Mesendoderm (in vitro differentiated cells): Measurements from ENCODE around the gene ROBO1.

ENCODE experiments used
- DNase-seq: peaks from one replicate; pipeline ENCODE4 v3.0.0; 2013
- H2AK5ac ChIP-seq: 2 replicates; pipeline ENCODE4 v1.6.1; 2013; ENCODE audit warnings: low read length, inconsistent platforms
- H2BK120ac ChIP-seq: 2 replicates; pipeline ENCODE4 v1.6.1; 2013; ENCODE audit warnings: low read depth, mild to moderate bottlenecking, low read length, moderate library complexity, mixed read lengths
- H2BK15ac ChIP-seq: replicated peaks from 2 replicates; pipeline ENCODE4 v1.6.1; 2013; ENCODE audit warnings: low read depth, mild to moderate bottlenecking, moderate library complexity
- H2BK5ac ChIP-seq: 2 replicates; pipeline ENCODE4 v1.6.1; 2013; ENCODE audit warnings: low read length, inconsistent platforms
- H3K18ac ChIP-seq: 2 replicates; pipeline ENCODE4 v1.6.1; 2013; ENCODE audit warnings: mild to moderate bottlenecking, low read length, mixed read lengths
- H3K23ac ChIP-seq: one replicate; pipeline ENCODE4 v1.6.1; 2013; ENCODE audit warnings: low read length
- H3K27ac ChIP-seq: 2 replicates; pipeline ENCODE4 v1.5.1; 2013; ENCODE audit warnings: low read depth, mild to moderate bottlenecking, inconsistent platforms, low read length, moderate library complexity
- H3K27me3 ChIP-seq: 2 replicates; pipeline ENCODE4 v1.6.1; 2013; ENCODE audit warnings: low read length, control low read depth, mild to moderate bottlenecking, inconsistent platforms; ENCODE audit not compliant: insufficient read depth, poor library complexity
- H3K36me3 ChIP-seq: 2 replicates; pipeline ENCODE4 v1.6.1; 2013; ENCODE audit warnings: low read length, inconsistent platforms; ENCODE audit not compliant: control insufficient read depth, insufficient read depth
- H3K4ac ChIP-seq: one replicate; pipeline ENCODE4 v1.6.1; 2013; ENCODE audit warnings: low read depth, mild to moderate bottlenecking, low read length, moderate library complexity
- H3K4me1 ChIP-seq: 2 replicates; pipeline ENCODE4 v1.6.1; 2013; ENCODE audit warnings: low read depth, low read length, inconsistent platforms; ENCODE audit not compliant: control insufficient read depth
- H3K4me2 ChIP-seq: 2 replicates; pipeline ENCODE4 v1.6.1; 2013; ENCODE audit warnings: low read length
- H3K4me3 ChIP-seq: 2 replicates; pipeline ENCODE4 v1.5.1; 2013; ENCODE audit warnings: mild to moderate bottlenecking, low read length
- H3K56ac ChIP-seq: one replicate; pipeline ENCODE4 v1.6.1; 2013; ENCODE audit warnings: low read length
- H3K79me1 ChIP-seq: 2 replicates; pipeline ENCODE4 v1.6.1; 2013; ENCODE audit warnings: low read length, inconsistent platforms
- H3K79me2 ChIP-seq: 2 replicates; pipeline ENCODE4 v1.6.1; 2013; ENCODE audit warnings: mild to moderate bottlenecking, low read length; ENCODE audit not compliant: control insufficient read depth, insufficient read depth
- H3K9ac ChIP-seq: 2 replicates; pipeline ENCODE4 v1.6.1; 2013; ENCODE audit warnings: low read length, inconsistent platforms
- H4K5ac ChIP-seq: one replicate; pipeline ENCODE4 v1.6.1; 2013; ENCODE audit warnings: low read length
- H4K8ac ChIP-seq: one replicate; pipeline ENCODE4 v1.6.1; 2013; ENCODE audit warnings: low read depth, mild to moderate bottlenecking, control low read depth, low read length, moderate library complexity
- WGBS: extraction: QIAGEN DNeasy Blood & Tissue Kit; methylation state at CpG from one replicate; pipeline ENCODE4 v1.1.7; 2013; ENCODE audit warnings: low lambda C conversion rate, missing lambda C conversion rate; ENCODE audit not compliant: insufficient coverage; ENCODE audit errors: extremely low coverage; 5-methylcytosine and 5-hydroxymethylcytosine counted together

Gene ROBO1

DNA sequence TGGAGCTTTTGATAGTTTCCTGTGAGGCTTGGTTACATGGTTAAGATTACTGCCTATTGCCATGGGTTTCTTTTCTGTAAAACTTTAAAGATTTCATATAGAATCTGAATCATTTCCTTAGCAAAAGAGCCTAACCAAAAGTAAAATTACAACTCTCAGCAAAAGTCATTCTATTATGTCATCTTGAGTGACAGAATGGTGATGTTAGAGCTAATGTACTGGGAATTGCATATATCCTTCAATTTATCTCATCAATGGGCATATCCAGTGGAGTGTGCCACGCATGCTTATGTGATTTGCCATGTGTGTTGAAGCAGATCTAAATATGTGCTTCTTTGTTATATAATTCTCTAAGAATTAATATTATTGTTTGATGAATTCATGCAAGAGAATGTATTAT lies 212.1 kb downstream of the ROBO1 start:
- WGBS: no CpG with 5 or more reads among the region's 1 CpG
- no peak overlapping the region for H4K5ac ChIP-seq
- H3K27ac ChIP-seq: no peak overlapping the region
- H3K27me3 ChIP-seq: no peaks in the 10 kb centered on the region
- no peak overlapping the region for H3K18ac ChIP-seq
- H3K4me2 ChIP-seq: no peak overlapping the region
- no peaks in the 10 kb centered on the region for H3K4me1 ChIP-seq
- no peak overlapping the region for H2AK5ac ChIP-seq
- no peak overlapping the region for H3K4ac ChIP-seq
- no peak overlapping the region for H2BK5ac ChIP-seq
- H3K79me1 ChIP-seq: no peaks in the 10 kb centered on the region
- H3K36me3 ChIP-seq: no peaks in the 10 kb centered on the region
- no peak overlapping the region for H3K9ac ChIP-seq
- no peak overlapping the region for H2BK120ac ChIP-seq
- no peak overlapping the region for H3K23ac ChIP-seq
- DNase-seq: no peak
- H4K8ac ChIP-seq: no peak overlapping the region
- H2BK15ac ChIP-seq: no peak overlapping the region
- no peak overlapping the region for H3K4me3 ChIP-seq
- H3K56ac ChIP-seq: no peak overlapping the region
- no peaks in the 10 kb centered on the region for H3K79me2 ChIP-seq

DNA sequence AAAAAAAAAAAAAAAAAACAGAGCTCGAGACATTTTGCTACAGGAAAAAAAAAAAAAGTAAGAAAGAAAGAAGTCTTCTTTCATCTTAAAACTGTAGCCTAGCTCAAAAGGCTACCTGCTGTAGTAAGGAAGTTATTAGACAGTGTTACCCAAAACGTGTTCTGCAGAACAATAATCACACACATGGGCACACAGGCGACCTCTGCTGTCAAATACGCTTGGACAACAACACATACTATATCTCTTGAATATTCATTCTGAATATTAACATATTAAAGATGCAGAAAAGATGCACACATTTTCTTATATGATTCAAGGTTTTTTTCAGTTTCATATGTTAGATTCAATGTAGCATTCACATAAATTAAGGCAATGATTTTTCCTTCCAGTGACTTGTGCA lies 215.8 kb downstream of the ROBO1 start:
- Histone ChIP-seq H3K79me1 (no peaks in the 10 kb centered on the region), H2BK120ac (no peak overlapping the region), H3K23ac (no peak overlapping the region), H2AK5ac (no peak overlapping the region), H4K8ac (no peak overlapping the region), H3K56ac (no peak overlapping the region), H3K79me2 (no peaks in the 10 kb centered on the region), H3K27me3 (no peaks in the 10 kb centered on the region), H4K5ac (no peak overlapping the region), H2BK15ac (no peak overlapping the region), H3K9ac (no peak overlapping the region), H2BK5ac (no peak overlapping the region), H3K4ac (no peak overlapping the region), H3K4me3 (no peak overlapping the region), H3K4me2 (no peak overlapping the region), H3K36me3 (no peaks in the 10 kb centered on the region), H3K27ac (no peak overlapping the region), H3K18ac (no peak overlapping the region), H3K4me1 (no peaks in the 10 kb centered on the region)
- WGBS: no CpG with 5 or more reads among the region's 4 CpGs
- no peak for DNase-seq

DNA sequence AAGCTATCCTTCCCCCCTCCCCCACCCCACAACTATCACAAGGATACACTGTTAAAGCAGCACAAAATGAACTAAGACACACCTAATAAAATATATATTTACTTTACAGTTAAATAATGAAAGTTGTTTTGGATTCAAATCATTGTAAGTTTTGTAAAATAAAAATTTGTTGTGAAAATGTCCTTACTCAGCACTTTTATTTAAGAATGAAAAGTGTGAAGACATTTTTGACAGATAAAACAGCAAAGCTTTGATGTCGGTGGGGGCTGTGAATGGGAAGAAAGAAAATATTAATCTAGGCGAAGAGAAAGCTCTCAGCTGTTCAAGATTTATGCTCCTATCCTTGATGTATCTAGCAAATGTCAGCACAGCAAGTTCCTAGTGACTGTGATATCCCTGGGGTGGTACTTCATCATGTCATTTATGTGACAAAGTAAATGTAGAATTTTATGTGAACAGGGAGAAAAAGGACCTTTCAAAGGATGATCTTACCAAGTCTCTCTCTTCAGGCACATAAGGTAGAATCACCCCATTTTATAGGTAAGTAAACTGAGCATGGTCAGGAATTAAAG lies 216.4 kb downstream of the ROBO1 start:
- Histone ChIP-seq H3K36me3 (no peaks in the 10 kb centered on the region), H3K27ac (no peak overlapping the region), H3K27me3 (no peaks in the 10 kb centered on the region), H3K4me1 (no peaks in the 10 kb centered on the region), H2BK120ac (no peak overlapping the region), H2AK5ac (no peak overlapping the region), H3K9ac (no peak overlapping the region), H3K23ac (no peak overlapping the region), H3K79me1 (no peaks in the 10 kb centered on the region), H3K4me3 (no peak overlapping the region), H3K56ac (no peak overlapping the region), H3K4ac (no peak overlapping the region), H3K18ac (no peak overlapping the region), H4K5ac (no peak overlapping the region), H4K8ac (no peak overlapping the region), H2BK15ac (no peak overlapping the region), H3K4me2 (no peak overlapping the region), H2BK5ac (no peak overlapping the region), H3K79me2 (no peaks in the 10 kb centered on the region)
- WGBS: no CpG with 5 or more reads among the region's 2 CpGs
- no peak for DNase-seq

DNA sequence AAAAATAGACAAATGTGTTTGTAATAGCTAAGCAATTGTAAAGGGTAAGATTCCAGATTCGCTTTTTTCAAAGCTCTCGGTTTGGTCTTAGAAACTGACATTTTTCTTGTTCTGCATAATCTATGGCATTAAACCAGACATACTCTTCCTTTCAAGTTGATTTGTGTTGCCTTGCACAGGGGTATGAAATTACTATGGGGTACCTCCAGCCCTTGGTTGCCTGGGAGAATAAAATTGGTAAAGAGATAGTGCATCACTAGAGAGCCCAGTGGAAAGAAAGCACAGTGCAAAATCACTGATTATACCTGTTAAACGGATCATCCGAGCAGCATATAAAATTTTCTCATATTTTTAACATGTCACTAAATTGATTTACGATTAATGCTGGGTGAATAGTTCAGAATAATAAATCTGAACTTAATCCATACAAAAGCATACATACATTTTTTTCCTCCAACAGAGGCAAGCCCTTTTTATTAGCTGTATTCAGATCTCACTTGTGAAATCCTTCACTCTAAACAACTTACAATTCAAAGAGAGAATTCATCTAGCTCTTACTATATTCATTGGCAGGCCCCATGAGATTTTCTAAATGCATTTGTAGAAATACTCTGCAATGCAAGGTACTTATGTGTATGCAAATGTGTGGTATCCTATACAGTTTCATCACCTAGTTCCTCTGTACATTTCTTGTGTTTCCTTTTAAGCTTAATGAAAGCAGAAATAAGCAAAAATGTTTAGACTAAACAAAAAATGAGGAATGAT lies 224.4 kb downstream of the ROBO1 start:
- Histone ChIP-seq H2BK120ac (no peak overlapping the region), H3K23ac (no peak overlapping the region), H3K56ac (no peak overlapping the region), H3K4me2 (no peak overlapping the region), H3K79me2 (no peaks in the 10 kb centered on the region), H3K4ac (no peak overlapping the region), H3K27me3 (no peaks in the 10 kb centered on the region), H4K5ac (no peak overlapping the region), H3K36me3 (no peaks in the 10 kb centered on the region), H3K18ac (no peak overlapping the region), H3K4me3 (no peak overlapping the region), H3K79me1 (no peaks in the 10 kb centered on the region), H2BK15ac (no peak overlapping the region), H2BK5ac (no peak overlapping the region), H2AK5ac (no peak overlapping the region), H3K27ac (no peak overlapping the region), H3K9ac (no peak overlapping the region), H3K4me1 (no peaks in the 10 kb centered on the region), H4K8ac (no peak overlapping the region)
- WGBS: no CpG with 5 or more reads among the region's 5 CpGs
- no peak for DNase-seq

DNA sequence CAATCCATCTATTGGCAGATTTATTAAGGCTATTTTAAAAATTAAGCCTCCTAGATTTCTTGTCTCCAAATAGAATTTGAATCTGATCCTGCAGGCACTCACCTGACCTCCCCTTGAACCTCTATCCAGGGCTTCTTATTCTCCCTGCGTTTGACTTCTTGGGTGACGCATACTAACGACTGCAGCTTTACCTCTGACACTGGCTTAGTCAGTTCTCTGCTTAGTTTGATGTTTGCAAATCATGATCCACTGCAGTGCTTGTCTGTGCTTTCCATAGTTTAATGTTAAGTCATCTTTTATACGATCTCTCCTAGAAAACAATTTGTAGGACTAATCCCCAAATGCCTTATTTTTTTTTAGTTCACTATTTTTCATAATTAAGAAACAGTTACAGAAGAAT lies 233.1 kb downstream of the ROBO1 start:
- H4K8ac ChIP-seq: no peak overlapping the region
- no peak overlapping the region for H3K23ac ChIP-seq
- no peak overlapping the region for H3K4ac ChIP-seq
- peak; percentile 7 for DNase-seq
- no peak overlapping the region for H3K27ac ChIP-seq
- no peak overlapping the region for H3K56ac ChIP-seq
- H3K27me3 ChIP-seq: no peaks in the 10 kb centered on the region
- no peaks in the 10 kb centered on the region for H3K79me1 ChIP-seq
- H3K36me3 ChIP-seq: no peaks in the 10 kb centered on the region
- H3K4me3 ChIP-seq: no peak overlapping the region
- no peak overlapping the region for H3K4me2 ChIP-seq
- H3K9ac ChIP-seq: no peak overlapping the region
- no peak overlapping the region for H2BK120ac ChIP-seq
- H3K4me1 ChIP-seq: no peaks in the 10 kb centered on the region
- H3K79me2 ChIP-seq: no peaks in the 10 kb centered on the region
- no peak overlapping the region for H2BK5ac ChIP-seq
- H3K18ac ChIP-seq: no peak overlapping the region
- WGBS: no CpG with 5 or more reads among the region's 4 CpGs
- no peak overlapping the region for H4K5ac ChIP-seq
- H2AK5ac ChIP-seq: no peak overlapping the region
- H2BK15ac ChIP-seq: no peak overlapping the region
